GM18498 (cell line): ENCODE data around the gene FAM161A.
A peak's percentile ranks its signal among the peaks of the same experiment; 100 is the strongest.

ENCODE experiments used
- ATAC-seq: cut with Tn5 transposase; IDR thresholded peaks from one replicate; pipeline ENCODE4 v1.9.1; 2021; ENCODE audit warnings: mild to moderate bottlenecking, moderate library complexity; ENCODE audit not compliant: unreplicated experiment

The FAM161A gene

DNA sequence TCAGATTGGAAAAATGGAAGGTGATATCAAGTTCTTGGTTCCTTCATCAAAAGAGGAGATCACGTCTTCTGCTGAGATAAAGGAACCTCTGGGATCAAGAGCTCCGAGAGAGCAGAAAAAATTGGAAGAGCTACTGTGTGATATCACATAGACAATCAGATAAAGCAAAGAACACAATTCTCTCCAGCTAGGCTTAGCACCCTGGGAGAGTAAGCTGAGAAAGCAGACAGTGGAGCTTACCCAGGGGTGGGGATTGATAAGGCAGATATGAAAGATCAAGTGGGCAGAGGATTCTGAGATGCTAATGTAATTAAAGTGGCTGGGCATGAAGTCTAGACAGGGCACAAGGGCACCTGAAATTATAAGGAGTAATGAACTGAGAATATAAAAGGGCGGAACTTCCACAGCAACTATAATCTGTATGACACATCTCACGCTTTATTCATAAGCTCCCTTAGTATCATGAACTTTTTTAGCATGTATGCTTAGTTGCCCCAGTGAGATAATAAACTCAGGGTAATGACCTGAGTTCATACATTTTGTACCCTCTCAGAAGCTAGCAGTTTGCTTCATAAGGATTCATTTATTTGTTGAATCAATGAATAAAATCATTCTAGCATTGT lies 65.8 kb downstream of the FAM161A start:
- ATAC-seq, result no peak

- no peak for ATAC-seq
Observed at GRCh38 chr2:61786876-61787275, 67.0 kb downstream of the FAM161A start.

- ATAC-seq, result no peak
Observed at GRCh38 chr2:61785583-61785982, 68.3 kb downstream of the FAM161A start.

DNA sequence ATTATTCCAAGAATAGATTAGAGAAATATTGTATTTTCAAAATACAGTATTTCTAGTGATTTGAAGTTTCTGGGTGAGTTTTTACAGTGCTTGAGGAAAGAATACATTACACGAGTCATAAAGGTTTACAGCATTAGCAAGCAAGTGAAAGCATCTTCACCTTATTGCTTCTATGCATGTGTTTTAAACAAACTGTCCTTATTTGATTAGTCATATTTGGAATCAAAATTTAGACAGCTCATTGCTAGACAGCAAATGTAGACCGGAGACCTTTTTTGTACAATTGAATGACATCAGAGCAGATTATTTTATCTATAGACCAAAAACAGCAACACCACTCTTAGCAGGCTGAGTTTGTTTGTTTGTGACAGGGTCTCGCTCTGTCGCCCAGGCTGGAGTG lies 69.2 kb downstream of the FAM161A start:
- no peak for ATAC-seq

- ATAC-seq, result peak; percentile 83
Observed at GRCh38 chr2:61775956-61776570, 77.8 kb downstream of the FAM161A start.
